Measurements from ENCODE around the gene NOL9. TPM values are rescaled to one million over a fixed set of nuclear protein-coding genes. Genes with fewer than 3 reads are reported as not detected.
"Not testable (repeated sequence)": the region's sequence is repeated elsewhere in the genome, so short reads cannot be mapped to it uniquely, and the experiment has no call there.

Gene NOL9
- polyA plus RNA-seq, 6 donors from 2014 or later, result 4.1 to 22.3 (median 18.4) TPM

GRCh38 chr1:6574025-6574620, 19.8 kb upstream of the NOL9 start:
- no peak overlapping the region for H3K27ac Mint-ChIP-seq
- no peak for ATAC-seq (ENCODE audit: low read depth in 2 of 2)
- H3K27me3 Mint-ChIP-seq, result peaks cover 5 to 24% (median 22%) of the 10 kb centered on the region in 3 donors
- no peak for DNase-seq
- H3K4me3 Mint-ChIP-seq, result no peak overlapping the region
- H3K36me3 Mint-ChIP-seq, result no peaks in the 10 kb centered on the region
- H3K9me3 Mint-ChIP-seq, result peaks cover 0 to under 1% (median 0%) of the 10 kb centered on the region in 7 donors
- H3K4me1 Mint-ChIP-seq, result peaks cover 0 to 5% (median 4%) of the 10 kb centered on the region in 3 donors

DNA sequence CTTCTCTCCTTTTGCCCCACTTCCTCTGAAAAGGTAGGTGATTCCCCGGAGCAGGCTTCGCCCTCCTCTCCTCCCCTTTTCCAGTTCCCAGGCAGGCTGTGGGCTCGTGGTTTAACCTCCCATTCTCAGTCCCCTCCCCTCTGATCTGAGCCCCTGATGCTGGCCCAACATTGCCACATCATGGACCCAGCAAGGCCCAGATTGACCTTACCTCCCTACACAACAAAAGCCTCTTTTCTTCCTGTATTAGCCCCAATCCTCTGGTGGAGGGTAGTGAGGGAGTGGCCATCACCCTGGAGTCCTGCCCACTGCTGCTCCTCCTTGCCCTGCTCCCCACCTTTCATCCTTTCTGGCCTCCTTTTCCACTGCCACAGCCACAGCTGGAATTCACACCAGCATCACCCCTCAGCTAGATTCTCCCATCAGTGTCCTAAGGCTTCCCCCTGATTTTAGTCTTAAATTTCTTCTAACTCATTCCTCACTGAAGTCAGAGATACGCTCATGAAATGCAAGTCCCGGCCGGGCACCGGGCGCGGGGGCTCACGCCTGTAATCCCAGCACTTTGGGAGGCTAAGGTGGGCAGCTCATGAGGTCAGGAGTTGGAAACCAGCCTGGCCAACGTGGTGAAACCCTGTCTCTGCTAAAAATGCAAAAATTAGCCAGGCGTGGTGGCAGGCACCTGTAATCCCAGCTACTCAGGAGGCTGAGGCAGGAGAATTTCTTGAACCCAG, 18.5 kb upstream of the NOL9 start:
- Mint-ChIP-seq H3K36me3 (no peaks in the 10 kb centered on the region), H3K4me3 (peak overlapping the region in 1 of 8 donors; percentile 21), H3K27me3 (peaks cover 5 to 33% (median 31%) of the 10 kb centered on the region in 3 donors), H3K9me3 (peaks cover 0 to 3% (median 0%) of the 10 kb centered on the region in 7 donors), H3K27ac (no peak overlapping the region), H3K4me1 (no peaks in the 10 kb centered on the region)
- DNase-seq (no peak), ATAC-seq (ENCODE audit: low read depth in 2 of 2) (no peak)

- H3K36me3 Mint-ChIP-seq, result no peaks in the 10 kb centered on the region
- H3K27ac Mint-ChIP-seq, result no peak overlapping the region
Measured at GRCh38 chr1:6570987-6571386, 16.7 kb upstream of the NOL9 start.

GRCh38 chr1:6570100-6570499, 15.8 kb upstream of the NOL9 start:
- H3K4me1 Mint-ChIP-seq, result no peaks in the 10 kb centered on the region
- DNase-seq (no peak), ATAC-seq (ENCODE audit: low read depth in 2 of 2) (no peak)
- peaks cover 0 to 3% (median 0%) of the 10 kb centered on the region in 7 donors for H3K9me3 Mint-ChIP-seq
- H3K27ac Mint-ChIP-seq, result no peak overlapping the region
- H3K4me3 Mint-ChIP-seq, result no peak overlapping the region
- H3K36me3 Mint-ChIP-seq, result no peaks in the 10 kb centered on the region
- peaks cover 5 to 34% (median 31%) of the 10 kb centered on the region in 3 donors for H3K27me3 Mint-ChIP-seq

More at GRCh38 chr1:6570987-6571386, 16.7 kb upstream of the NOL9 start:
- no peak for ATAC-seq (ENCODE audit: low read depth in 2 of 2)
- no peak for DNase-seq
- H3K9me3 Mint-ChIP-seq, result peaks cover 0 to 3% (median 0%) of the 10 kb centered on the region in 7 donors
- H3K4me1 Mint-ChIP-seq, result no peaks in the 10 kb centered on the region
- peaks cover 5 to 34% (median 31%) of the 10 kb centered on the region in 3 donors for H3K27me3 Mint-ChIP-seq
- H3K4me3 Mint-ChIP-seq, result peak overlapping the region in 1 of 8 donors; percentile 25

GRCh38 chr1:6569033-6569432, 14.7 kb upstream of the NOL9 start:
- H3K36me3 Mint-ChIP-seq, result no peaks in the 10 kb centered on the region
- DNase-seq (no peak), ATAC-seq (ENCODE audit: low read depth in 2 of 2) (no peak)
- H3K9me3 Mint-ChIP-seq, result peaks cover 0 to 3% (median 0%) of the 10 kb centered on the region in 7 donors
- no peak overlapping the region for H3K27ac Mint-ChIP-seq
- peaks cover 5 to 34% (median 31%) of the 10 kb centered on the region in 3 donors for H3K27me3 Mint-ChIP-seq
- H3K4me3 Mint-ChIP-seq, result no peak overlapping the region
- H3K4me1 Mint-ChIP-seq, result no peaks in the 10 kb centered on the region

DNA sequence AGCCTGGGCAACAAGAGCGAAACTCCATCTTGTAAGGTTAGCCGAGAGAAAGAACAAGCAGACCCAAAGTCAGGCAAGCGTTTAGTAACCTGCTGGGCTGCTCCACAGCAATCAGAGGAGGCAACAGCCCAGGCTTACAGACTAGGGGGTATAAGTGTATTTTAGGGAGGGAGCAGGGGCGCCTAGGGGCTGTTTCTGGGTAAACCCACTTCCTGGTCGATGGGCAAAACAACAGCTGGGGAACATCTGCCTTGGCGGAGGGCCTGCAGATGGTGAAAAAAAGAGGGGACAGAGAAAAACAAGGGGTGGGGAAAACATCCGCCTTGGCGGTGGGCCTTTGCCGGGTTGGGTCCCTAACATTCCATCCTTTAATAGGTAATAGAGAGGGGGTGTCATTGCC, 6.0 kb upstream of the NOL9 start:
- H3K27ac Mint-ChIP-seq, result no peak overlapping the region
- H3K4me3 Mint-ChIP-seq, result no peak overlapping the region
- no peaks in the 10 kb centered on the region for H3K9me3 Mint-ChIP-seq
- peaks cover 0 to 7% (median 0%) of the 10 kb centered on the region in 3 donors for H3K4me1 Mint-ChIP-seq
- DNase-seq (no peak), ATAC-seq (ENCODE audit: low read depth in 2 of 2) (no peak)
- peaks cover 0 to 8% (median 0%) of the 10 kb centered on the region in 3 donors for H3K27me3 Mint-ChIP-seq
- no peaks in the 10 kb centered on the region for H3K36me3 Mint-ChIP-seq

DNA sequence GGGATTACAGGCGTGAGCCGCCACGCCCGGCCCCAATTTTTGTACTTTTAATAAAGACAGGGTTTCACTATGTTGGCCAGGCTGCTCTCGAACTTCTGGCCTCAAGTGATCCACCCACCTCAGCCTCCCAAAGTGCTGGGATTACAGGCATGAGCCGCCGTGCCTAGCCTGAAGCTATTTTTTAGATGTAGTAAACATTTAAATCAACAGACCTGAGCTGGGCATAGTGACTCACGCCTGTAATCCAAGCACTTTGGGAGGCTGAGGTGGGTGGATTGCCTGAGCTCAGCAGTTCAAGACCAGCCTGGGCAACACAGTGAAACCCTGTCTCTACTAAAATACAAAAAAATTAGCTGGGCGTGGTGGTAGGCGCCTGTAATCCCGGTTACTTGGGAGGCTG, 4.8 kb upstream of the NOL9 start:
- ATAC-seq (ENCODE audit: low read depth in 2 of 2), result not testable (repeated sequence)

DNA sequence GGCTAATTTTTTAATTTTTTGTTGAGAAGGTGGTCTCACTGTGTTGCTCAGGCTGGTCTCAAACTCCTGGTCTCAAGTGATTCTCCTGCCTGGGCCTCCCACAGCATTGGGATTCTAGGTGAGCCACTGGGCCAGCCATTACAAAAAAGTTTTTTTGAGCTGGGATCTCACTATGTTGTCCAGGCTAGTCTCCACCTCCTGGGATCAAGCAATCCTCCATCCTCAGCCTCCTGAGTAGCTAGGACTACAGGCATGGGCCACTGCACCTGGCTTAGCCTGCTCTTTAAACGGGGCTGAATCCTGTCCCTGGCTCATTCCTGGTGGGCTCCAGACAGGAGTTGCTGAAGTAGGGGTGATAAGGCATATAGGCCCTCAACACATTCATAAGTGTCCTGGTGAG, 3.3 kb upstream of the NOL9 start:
- Mint-ChIP-seq H3K36me3 (no peaks in the 10 kb centered on the region), H3K27me3 (peaks cover 0 to 8% (median 0%) of the 10 kb centered on the region in 3 donors), H3K4me1 (peaks cover 6 to 24% (median 10%) of the 10 kb centered on the region in 3 donors), H3K9me3 (no peaks in the 10 kb centered on the region), H3K27ac (peak overlapping the region in 1 of 6 donors; percentile 51), H3K4me3 (peak overlapping the region in 1 of 8 donors; percentile 68)
- ATAC-seq (ENCODE audit: low read depth in 2 of 2) (no peak), DNase-seq (no peak)

More for the DNA sequence above, 4.8 kb upstream of the NOL9 start:
- not testable (repeated sequence) for H3K27ac Mint-ChIP-seq, H3K36me3 Mint-ChIP-seq, H3K9me3 Mint-ChIP-seq, H3K27me3 Mint-ChIP-seq, DNase-seq
- Mint-ChIP-seq H3K4me3 (peak overlapping the region in 1 of 8 donors; percentile 21), H3K4me1 (peaks cover 0 to 14% (median 5%) of the 10 kb centered on the region in 3 donors)

GRCh38 chr1:6554907-6555778, 830 bp upstream of the NOL9 start, which contains the start of gene TAS1R1:
TSS of gene TAS1R1 (plus strand) at chr1:6555307. CDS start at chr1:6555374, 67 bp downstream.
- peak within 1 kb of the TSS; percentile 78 to 92 (median 88) for H3K4me3 Mint-ChIP-seq
- H3K36me3 Mint-ChIP-seq, result no peaks in the 10 kb centered on the region
- no peaks in the 10 kb centered on the region for H3K27me3 Mint-ChIP-seq
- DNase-seq, result no peak
- H3K27ac Mint-ChIP-seq, result peak within 1 kb of the TSS; percentile 59 to 87 (median 78)
- no peak for ATAC-seq (ENCODE audit: low read depth in 2 of 2)
- H3K4me1 Mint-ChIP-seq, result peaks cover 11 to 31% (median 11%) of the 10 kb centered on the region in 3 donors
- no peaks in the 10 kb centered on the region for H3K9me3 Mint-ChIP-seq

GRCh38 chr1:6547301-6547700, 7.0 kb downstream of the NOL9 start:
- peaks cover 20 to 23% (median 23%) of the 10 kb centered on the region in 3 donors for H3K4me1 Mint-ChIP-seq
- no peaks in the 10 kb centered on the region for H3K9me3 Mint-ChIP-seq
- peak overlapping the region in 3 of 6 donors; percentile 73 to 88 (median 84) for H3K27ac Mint-ChIP-seq
- no peak for ATAC-seq (ENCODE audit: low read depth in 2 of 2)
- no peaks in the 10 kb centered on the region for H3K27me3 Mint-ChIP-seq
- DNase-seq, result no peak
- H3K36me3 Mint-ChIP-seq, result peaks cover 10 to 25% of the 10 kb centered on the region in 2 donors
- peak overlapping the region in 2 of 8 donors; percentile 26 to 30 for H3K4me3 Mint-ChIP-seq

- peak overlapping the region in 4 of 6 donors; percentile 1 to 70 (median 34) for H3K27ac Mint-ChIP-seq
- H3K4me3 Mint-ChIP-seq, result peak overlapping the region in 3 of 8 donors; percentile 2 to 26 (median 22)
- ATAC-seq (ENCODE audit: low read depth in 2 of 2) (no peak), DNase-seq (no peak)
- H3K4me1 Mint-ChIP-seq, result peaks cover 19 to 20% (median 20%) of the 10 kb centered on the region in 3 donors
- H3K27me3 Mint-ChIP-seq, result no peaks in the 10 kb centered on the region
- no peaks in the 10 kb centered on the region for H3K9me3 Mint-ChIP-seq
- H3K36me3 Mint-ChIP-seq, result peaks cover 10 to 25% of the 10 kb centered on the region in 2 donors
Measured at GRCh38 chr1:6546326-6546725, 8.0 kb downstream of the NOL9 start.

GRCh38 chr1:6545276-6546112, 8.8 kb downstream of the NOL9 start:
- Mint-ChIP-seq H3K4me3 (peak overlapping the region in 6 of 8 donors; percentile 3 to 63 (median 11)), H3K27me3 (no peaks in the 10 kb centered on the region), H3K4me1 (peaks cover 19 to 20% (median 20%) of the 10 kb centered on the region in 3 donors), H3K36me3 (peaks cover 10 to 25% of the 10 kb centered on the region in 2 donors), H3K9me3 (no peaks in the 10 kb centered on the region), H3K27ac (peak overlapping the region in 5 of 6 donors; percentile 22 to 74 (median 43))
- no peak for DNase-seq
- ATAC-seq (ENCODE audit: low read depth in 2 of 2), result no peak

Measured in naive B cell (primary cell).